Stomach (tissue), 9 donors: ENCODE measurements around the gene SH3GL1. TPM values are rescaled to one million over a fixed set of nuclear protein-coding genes. Genes with fewer than 3 reads are reported as not detected.

ENCODE experiments used
- DNase-seq, 2 donors: peaks; one replicate each; pipeline versions ENCODE4 v3.0.0 to v3.0.0-alpha.2; 2013 to 2019
- H3K27ac ChIP-seq, 5 donors: fragments of 200-600 bp in 4 of 5; sonication (generic) in 4 of 5; one replicate each; pipeline ENCODE4 v1.5.1; 2013 to 2019; ENCODE audit warnings: mild to moderate bottlenecking in 1 of 5, moderate library complexity in 1 of 5
- H3K27me3 ChIP-seq, 3 donors: fragments of 200-600 bp; sonication (generic); one replicate each; pipeline ENCODE4 v1.5.1; 2017 to 2019; ENCODE audit warnings: mixed run types in 1 of 3
- H3K36me3 ChIP-seq, 4 donors: fragments of 200-600 bp; sonication (generic); 1 replicate in 3 of 4; 2 replicates in 1 of 4; pipeline ENCODE4 v1.5.1; 2016 to 2019
- H3K4me1 ChIP-seq, 4 donors: fragments of 200-600 bp; sonication (generic); one replicate each; pipeline ENCODE4 v1.5.1; 2016 to 2019
- H3K4me3 ChIP-seq, 4 donors: fragments of 200-600 bp; sonication (generic) in 3 of 4; one replicate each; pipeline ENCODE4 v1.5.1; 2016 to 2019; ENCODE audit warnings: mild to moderate bottlenecking in 1 of 4
- H3K9me3 ChIP-seq, 4 donors: fragments of 200-600 bp; sonication (generic); one replicate each; pipeline ENCODE4 v1.5.1; 2016 to 2019
- CTCF ChIP-seq, 7 experiments: fragments of 450-650 bp in 4 of 7; fragments of 200-600 bp in 3 of 7; sonication (generic) in 3 of 7; IDR thresholded peaks; one replicate each; pipeline ENCODE4 v1.5.1; 2016 to 2019; ENCODE audit warnings: antibody characterized with exemption in 7 of 7, control low read depth in 2 of 7, mild to moderate bottlenecking in 1 of 7
- EP300 ChIP-seq: sonication (generic); formaldehyde crosslinking; IDR thresholded peaks from one replicate; pipeline ENCODE4 v1.6.1; 2017; ENCODE audit warnings: antibody characterized with exemption
- POLR2A ChIP-seq, 4 donors: fragments of 450-650 bp; IDR thresholded peaks; one replicate each; pipeline ENCODE4 v1.6.1; 2016; ENCODE audit warnings: antibody characterized with exemption in 4 of 4, control low read depth in 2 of 4, mild to moderate bottlenecking in 1 of 4, moderate library complexity in 1 of 4
- POLR2AphosphoS5 ChIP-seq, 3 donors: sonication (generic); formaldehyde crosslinking; IDR thresholded peaks; one replicate each; pipeline ENCODE4 v1.6.1; 2016; ENCODE audit warnings: antibody characterized with exemption in 3 of 3
- WGBS, 5 donors: extraction: QIAGEN DNeasy Blood & Tissue Kit in 3 of 5; methylation state at CpG; one replicate each; pipeline versions ENCODE4 v1.1.5 to v1.1.7; 2013 to 2018; 5-methylcytosine and 5-hydroxymethylcytosine counted together
- intact Hi-C: fragments of 100-400 bp; cut with DNase I; formaldehyde crosslinking; loops from one replicate; pipeline ENCODE4 v1.15.1; 2023; ENCODE audit warnings: low total_unique reads
- polyA plus RNA-seq, 3 donors: library from polyadenylated mRNA; stranded (reverse); fragments of 200-250 nt; gene quantifications; one replicate each; pipeline ENCODE4 v1.2.3, GENCODE V29; 2013
- total RNA-seq, 5 donors: library from RNA; depleted of rRNA; stranded (reverse); fragments of >200 nt; gene quantifications; one replicate each; pipeline versions ENCODE4 v1.1.0 to v1.2.3, GENCODE V29; 2014 to 2016
- donor health status: healthy with polysubstance abuse.
- donor health status: Bipolar disorder and iron deficiency.
- donor health status: healthy.

SH3GL1 gene
- total and polyA plus RNA-seq, 8 donors: 14.8 to 111 (median 36.9) TPM

- peaks cover 0 to 8% (median 0%) of the 10 kb centered on the region in 4 donors for H3K36me3 ChIP-seq
- H3K27ac ChIP-seq: peak overlapping the region in 4 of 5 donors; percentile 87 to 89 (median 88)
- peaks cover 78 to 100% (median 96%) of the 10 kb centered on the region in 4 donors for H3K4me1 ChIP-seq
- intact Hi-C loops: no loop called here
- DNase-seq: peak in 1 of 2 donors; percentile 35
- no peaks in the 10 kb centered on the region for H3K27me3 ChIP-seq
- no peak for TF ChIP-seq CTCF (IDR thresholded peaks at IDR 0.05)
- no peak for TF ChIP-seq EP300
- TF ChIP-seq POLR2A (IDR thresholded peaks at IDR 0.05): no peak
- no peak for TF ChIP-seq POLR2AphosphoS5 (IDR thresholded peaks at IDR 0.05)
- H3K9me3 ChIP-seq: no peaks in the 10 kb centered on the region
- 65 to 77% (median 70%) methylated on average over 16 of the region's 16 CpGs for WGBS, 5 donors
- no peak overlapping the region for H3K4me3 ChIP-seq
Observed at GRCh38 chr19:4376028-4376670, 24.2 kb downstream of the SH3GL1 start.

GRCh38 chr19:4375164-4376027 lies 25.0 kb downstream of the SH3GL1 start:
- WGBS, 5 donors: 24 to 28% (median 28%) methylated on average over 11 to 16 of the region's 16 CpGs
- Histone ChIP-seq H3K9me3 (no peaks in the 10 kb centered on the region), H3K27me3 (no peaks in the 10 kb centered on the region), H3K4me1 (peaks cover 75 to 100% (median 100%) of the 10 kb centered on the region in 4 donors), H3K36me3 (peaks cover 0 to 8% (median 0%) of the 10 kb centered on the region in 4 donors), H3K4me3 (peak overlapping the region in 1 of 4 donors; percentile 1), H3K27ac (peak overlapping the region; percentile 68 to 89 (median 87))
- TF ChIP-seq CTCF (IDR thresholded peaks at IDR 0.05) (peak in 1 of 7 experiments; percentile 10), POLR2AphosphoS5 (IDR thresholded peaks at IDR 0.05) (no peak), EP300 (no peak), POLR2A (IDR thresholded peaks at IDR 0.05) (no peak)
- peak; percentile 71 to 92 for DNase-seq
- intact Hi-C loops: no loop called here

DNA sequence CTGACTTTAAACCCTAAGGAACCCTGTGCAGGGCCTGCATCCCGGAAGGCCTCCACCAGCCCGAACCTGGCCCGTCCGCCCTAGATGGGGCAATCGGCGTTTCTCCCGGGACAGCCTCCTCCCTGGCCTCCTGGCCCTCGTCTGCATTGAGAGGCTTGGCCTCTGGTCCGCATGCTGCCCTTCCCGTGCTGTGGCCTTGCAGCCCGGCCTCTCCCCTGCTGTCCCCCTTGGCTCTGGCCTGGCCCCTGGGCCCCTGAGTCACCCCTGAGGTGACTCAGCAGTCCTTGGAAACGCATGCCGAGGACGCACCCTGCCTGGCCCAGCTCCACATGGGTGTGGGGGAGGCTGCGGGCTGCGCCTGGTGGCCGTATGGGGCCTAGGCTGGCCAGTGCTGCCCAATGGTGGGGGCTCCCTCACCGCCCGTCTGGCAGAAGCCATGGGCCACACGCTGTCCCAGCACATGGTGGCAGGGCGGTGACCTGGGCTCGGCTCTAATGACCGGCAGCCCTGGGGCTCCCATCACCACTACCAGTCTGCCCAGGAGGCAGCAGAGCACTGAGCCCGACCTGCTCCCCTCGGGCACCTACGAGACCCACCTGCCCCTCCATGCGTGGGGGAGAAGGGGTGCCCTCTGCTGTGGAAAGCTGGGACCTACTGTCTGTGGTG lies 25.7 kb downstream of the SH3GL1 start:
- TF ChIP-seq POLR2AphosphoS5 (IDR thresholded peaks at IDR 0.05): peak in 2 of 3 donors; percentile 41 to 81
- no peak for TF ChIP-seq CTCF (IDR thresholded peaks at IDR 0.05)
- no peak for TF ChIP-seq EP300
- TF ChIP-seq POLR2A (IDR thresholded peaks at IDR 0.05): no peak
- intact Hi-C loops: no loop called here
- H3K27ac ChIP-seq: peak overlapping the region; percentile 68 to 89 (median 87)
- 22 to 60% (median 42%) methylated on average over 3 to 27 of the region's 27 CpGs for WGBS, 5 donors
- no peaks in the 10 kb centered on the region for H3K27me3 ChIP-seq
- H3K4me3 ChIP-seq: peak overlapping the region in 1 of 4 donors; percentile 1
- peaks cover 75 to 100% (median 100%) of the 10 kb centered on the region in 4 donors for H3K4me1 ChIP-seq
- H3K9me3 ChIP-seq: no peaks in the 10 kb centered on the region
- DNase-seq: peak; percentile 73 to 88
- H3K36me3 ChIP-seq: peaks cover 0 to 8% (median 0%) of the 10 kb centered on the region in 4 donors
